ENCODE measurements around the gene MYH11.

Gene MYH11

GRCh38 chr16:15830832-15831451 lies 25.9 kb downstream of the MYH11 start:
- TF ChIP-seq CTCF (IDR thresholded peaks at IDR 0.05; ENCODE audit: control extremely low read depth, extremely low read depth, low read depth, missing control alignments) = no peak
- CTCF ChIA-PET = interaction anchor here (1.3 kb wide), 1 partner anchor 10 kb away, joined by 9 read pairs; no protein-coding TSS in a partner anchor
- no peak for DNase-seq (ENCODE audit: extremely low spot score)
- POLR2A ChIA-PET = no interaction called here

- CTCF ChIA-PET = no interaction called here
- TF ChIP-seq CTCF (IDR thresholded peaks at IDR 0.05; ENCODE audit: control extremely low read depth, extremely low read depth, low read depth, missing control alignments) = no peak
- no peak for DNase-seq (ENCODE audit: extremely low spot score)
- POLR2A ChIA-PET = no interaction called here
These were observed 27.4 kb downstream of the MYH11 start for GRCh38 chr16:15829460-15829859.

GRCh38 chr16:15827709-15828343 lies 29.0 kb downstream of the MYH11 start:
- CTCF ChIA-PET = no interaction called here
- TF ChIP-seq CTCF (IDR thresholded peaks at IDR 0.05; ENCODE audit: control extremely low read depth, extremely low read depth, low read depth, missing control alignments) = no peak
- DNase-seq (ENCODE audit: extremely low spot score) = no peak
- POLR2A ChIA-PET = interaction anchor here (0.7 kb wide), 1 partner anchor 20 kb away, joined by 4 read pairs; no protein-coding TSS in a partner anchor

- DNase-seq (ENCODE audit: extremely low spot score) = no peak
- POLR2A ChIA-PET = no interaction called here
- CTCF ChIA-PET = interaction anchor here (1.0 kb wide), 1 partner anchor 71 kb away, joined by 3 read pairs; no protein-coding TSS in a partner anchor
- TF ChIP-seq CTCF (IDR thresholded peaks at IDR 0.05; ENCODE audit: control extremely low read depth, extremely low read depth, low read depth, missing control alignments) = no peak
These were observed 29.5 kb downstream of the MYH11 start for GRCh38 chr16:15827299-15827698.

GRCh38 chr16:15825750-15826305 lies 31.0 kb downstream of the MYH11 start:
- no peak for TF ChIP-seq CTCF (IDR thresholded peaks at IDR 0.05; ENCODE audit: control extremely low read depth, extremely low read depth, low read depth, missing control alignments)
- CTCF ChIA-PET = interaction anchor here (0.9 to 1.4 kb wide), 4 partner anchors 14 to 302 kb away, joined by 3 to 5 read pairs (median 3); no protein-coding TSS in a partner anchor

GRCh38 chr16:15822957-15823356 lies 33.9 kb downstream of the MYH11 start:
- no peak for TF ChIP-seq CTCF (IDR thresholded peaks at IDR 0.05; ENCODE audit: control extremely low read depth, extremely low read depth, low read depth, missing control alignments)
- POLR2A ChIA-PET = no interaction called here
- CTCF ChIA-PET = interaction anchor here (0.7 to 3.6 kb wide), 14 partner anchors 11 to 57 kb away, joined by 3 to 28 read pairs (median 11); no protein-coding TSS in a partner anchor
- DNase-seq (ENCODE audit: extremely low spot score) = no peak

More at GRCh38 chr16:15825750-15826305, 31.0 kb downstream of the MYH11 start:
- POLR2A ChIA-PET = interaction anchor here (0.6 kb wide), 1 partner anchor 1328 kb away, joined by 4 read pairs; no protein-coding TSS in a partner anchor
- no peak for DNase-seq (ENCODE audit: extremely low spot score)
